Mesenchymal stem cell (in vitro differentiated cells and primary cell): Measurements from ENCODE around the gene CATSPERE.

Experiments used
- DNase-seq: peaks from one replicate; pipeline ENCODE4 v3.0.0-alpha.2; 2013
- H2AFZ ChIP-seq: one replicate; pipeline ENCODE4 v1.6.1; 2013; ENCODE audit warnings: low read depth, mild to moderate bottlenecking, control low read depth, inconsistent platforms, low read length, moderate library complexity
- H2AK5ac ChIP-seq: 2 replicates; pipeline ENCODE4 v1.6.1; 2013; ENCODE audit warnings: low read length, moderate library complexity, mild to moderate bottlenecking, inconsistent platforms; ENCODE audit not compliant: severe bottlenecking
- H2BK120ac ChIP-seq: one replicate; pipeline ENCODE4 v1.6.1; 2013; ENCODE audit warnings: low read depth, mild to moderate bottlenecking, inconsistent platforms, low read length, moderate library complexity
- H2BK12ac ChIP-seq, 2 experiments: one replicate each; pipeline ENCODE4 v1.6.1; 2013; ENCODE audit warnings: inconsistent platforms in 2 of 2, low read length in 2 of 2, mild to moderate bottlenecking in 2 of 2, moderate library complexity in 2 of 2, control low read depth in 1 of 2
- H2BK15ac ChIP-seq: one replicate; pipeline ENCODE4 v1.6.1; 2013; ENCODE audit warnings: mild to moderate bottlenecking, low read depth, inconsistent platforms; ENCODE audit not compliant: poor library complexity, severe bottlenecking
- H2BK5ac ChIP-seq: 2 replicates; pipeline ENCODE4 v1.6.1; 2013; ENCODE audit warnings: low read depth, mild to moderate bottlenecking, low read length, control low read depth, inconsistent platforms; ENCODE audit not compliant: poor library complexity, severe bottlenecking
- H3K14ac ChIP-seq, 2 experiments: one replicate each; pipeline ENCODE4 v1.6.1; 2013; ENCODE audit warnings: inconsistent platforms in 2 of 2, low read length in 2 of 2, control low read depth in 1 of 2, mild to moderate bottlenecking in 1 of 2, moderate library complexity in 1 of 2
- H3K18ac ChIP-seq, 2 experiments: one replicate each; pipeline ENCODE4 v1.6.1; 2013; ENCODE audit warnings: inconsistent platforms in 2 of 2, low read length in 2 of 2, control low read depth in 1 of 2, low read depth in 1 of 2, mild to moderate bottlenecking in 1 of 2
- H3K23ac ChIP-seq, 2 experiments: one replicate each; pipeline ENCODE4 v1.6.1; 2013; ENCODE audit warnings: inconsistent platforms in 2 of 2, low read length in 2 of 2, mild to moderate bottlenecking in 2 of 2, moderate library complexity in 2 of 2, control low read depth in 1 of 2
- H3K27ac ChIP-seq: 2 replicates; pipeline ENCODE4 v1.5.1; 2013; ENCODE audit warnings: mild to moderate bottlenecking, moderate library complexity, low read length, control low read depth, inconsistent platforms; ENCODE audit not compliant: poor library complexity, severe bottlenecking
- H3K27me3 ChIP-seq, 2 experiments: 2 replicates each; pipeline versions ENCODE4 v1.6.1 to v1.7.0; 2013; ENCODE audit warnings: low read length in 2 of 2, mild to moderate bottlenecking in 2 of 2, moderate library complexity in 2 of 2, control low read depth in 1 of 2, inconsistent platforms in 1 of 2; ENCODE audit not compliant: control insufficient read depth in 1 of 2, insufficient read depth in 1 of 2
- H3K36me3 ChIP-seq, 2 experiments: 2 replicates each; pipeline versions ENCODE4 v1.6.1 to v1.7.0; 2013; ENCODE audit warnings: low read length in 2 of 2, control low read depth in 1 of 2, inconsistent platforms in 1 of 2, low read depth in 1 of 2, mild to moderate bottlenecking in 1 of 2; ENCODE audit not compliant: insufficient read depth in 2 of 2, control insufficient read depth in 1 of 2
- H3K4ac ChIP-seq, 2 experiments: one replicate each; pipeline ENCODE4 v1.6.1; 2013; ENCODE audit warnings: inconsistent platforms in 2 of 2, low read length in 2 of 2, mild to moderate bottlenecking in 2 of 2, moderate library complexity in 2 of 2, control low read depth in 1 of 2, low read depth in 1 of 2
- H3K4me1 ChIP-seq: 2 replicates; pipeline ENCODE4 v1.6.1; 2013; ENCODE audit warnings: low read depth, low read length, control low read depth; ENCODE audit not compliant: control insufficient read depth, insufficient read depth
- H3K4me2 ChIP-seq: 2 replicates; pipeline ENCODE4 v1.6.1; 2013; ENCODE audit warnings: low read length, mild to moderate bottlenecking, inconsistent platforms; ENCODE audit not compliant: poor library complexity, severe bottlenecking
- H3K4me3 ChIP-seq, 2 experiments: 2 replicates each; pipeline versions ENCODE4 v1.5.1 to v1.7.0; 2013; ENCODE audit warnings: low read length in 2 of 2, mild to moderate bottlenecking in 2 of 2, control low read depth in 1 of 2, low read depth in 1 of 2; ENCODE audit not compliant: insufficient read depth in 1 of 2
- H3K79me1 ChIP-seq: replicated peaks from 2 replicates; pipeline ENCODE4 v1.6.1; 2013; ENCODE audit warnings: mild to moderate bottlenecking, control low read depth, low read length, inconsistent platforms; ENCODE audit not compliant: poor library complexity, severe bottlenecking
- H3K9ac ChIP-seq: 2 replicates; pipeline ENCODE4 v1.7.0; 2013; ENCODE audit warnings: mild to moderate bottlenecking, low read length, moderate library complexity
- H3K9me3 ChIP-seq: 2 replicates; pipeline ENCODE4 v1.7.0; 2013; ENCODE audit warnings: mild to moderate bottlenecking, low read length; ENCODE audit not compliant: control insufficient read depth
- H4K8ac ChIP-seq: one replicate; pipeline ENCODE4 v1.6.1; 2013; ENCODE audit warnings: inconsistent platforms, mild to moderate bottlenecking, low read length, moderate library complexity
- H4K91ac ChIP-seq: one replicate; pipeline ENCODE4 v1.6.1; 2013; ENCODE audit warnings: mild to moderate bottlenecking, low read length, inconsistent platforms
- WGBS: methylation state at CpG from one replicate; pipeline ENCODE4 v1.1.7; 2013; ENCODE audit warnings: mixed read lengths; 5-methylcytosine and 5-hydroxymethylcytosine counted together

The CATSPERE gene

GRCh38 chr1:244437086-244437468, 24.0 kb upstream of the CATSPERE start:
- H4K8ac ChIP-seq = no peak overlapping the region
- no peak overlapping the region for H3K27ac ChIP-seq
- H4K91ac ChIP-seq = no peak overlapping the region
- H3K4me3 ChIP-seq = peak overlapping the region in 1 of 2 experiments; percentile 37
- no peaks in the 10 kb centered on the region for H3K9me3 ChIP-seq
- H3K36me3 ChIP-seq = peaks cover 6 to 40% of the 10 kb centered on the region in 2 experiments
- no peak overlapping the region for H3K18ac ChIP-seq
- peaks cover 16% of the 10 kb centered on the region for H3K79me1 ChIP-seq
- H3K14ac ChIP-seq = no peak overlapping the region
- H2BK120ac ChIP-seq = no peak overlapping the region
- H2BK15ac ChIP-seq = no peak overlapping the region
- H3K4me2 ChIP-seq = no peak overlapping the region
- H3K4ac ChIP-seq = no peak overlapping the region
- H3K4me1 ChIP-seq = peaks cover 8% of the 10 kb centered on the region
- H3K9ac ChIP-seq = peak overlapping the region; percentile 71
- no peak overlapping the region for H2AK5ac ChIP-seq
- no peak for DNase-seq
- H2BK12ac ChIP-seq = no peak overlapping the region
- no peak overlapping the region for H2AFZ ChIP-seq
- no peak overlapping the region for H3K23ac ChIP-seq
- no peaks in the 10 kb centered on the region for H3K27me3 ChIP-seq
- no peak overlapping the region for H2BK5ac ChIP-seq

GRCh38 chr1:244439391-244440032, 21.6 kb upstream of the CATSPERE start:
- Histone ChIP-seq H2BK120ac (no peak overlapping the region), H3K4ac (peak overlapping the region in 1 of 2 experiments; percentile 3), H2BK12ac (peak overlapping the region; percentile 7 to 18), H3K14ac (no peak overlapping the region), H3K4me3 (no peak overlapping the region), H3K36me3 (peaks cover 2 to 31% of the 10 kb centered on the region in 2 experiments), H3K9me3 (no peaks in the 10 kb centered on the region), H3K27ac (no peak overlapping the region), H3K18ac (no peak overlapping the region), H2AK5ac (no peak overlapping the region), H3K27me3 (no peaks in the 10 kb centered on the region), H3K79me1 (peaks cover 8% of the 10 kb centered on the region), H3K4me2 (no peak overlapping the region), H3K4me1 (peaks cover 8% of the 10 kb centered on the region), H4K91ac (no peak overlapping the region), H2BK5ac (no peak overlapping the region), H4K8ac (peak overlapping the region; percentile 66), H2AFZ (no peak overlapping the region), H3K23ac (no peak overlapping the region), H2BK15ac (no peak overlapping the region), H3K9ac (no peak overlapping the region)
- no peak for DNase-seq
- 82% methylated on average over 8 of the region's 8 CpGs for WGBS

GRCh38 chr1:244442850-244443249, 18.2 kb upstream of the CATSPERE start:
- no peak overlapping the region for H3K4me2 ChIP-seq
- H3K79me1 ChIP-seq = peaks cover 8% of the 10 kb centered on the region
- no peak overlapping the region for H3K18ac ChIP-seq
- no peak overlapping the region for H3K14ac ChIP-seq
- H2BK15ac ChIP-seq = no peak overlapping the region
- no peak for DNase-seq
- no peak overlapping the region for H2BK120ac ChIP-seq
- peaks cover 2 to 11% of the 10 kb centered on the region in 2 experiments for H3K36me3 ChIP-seq
- H3K27ac ChIP-seq = no peak overlapping the region
- no peaks in the 10 kb centered on the region for H3K9me3 ChIP-seq
- no peak overlapping the region for H3K9ac ChIP-seq
- H3K4me3 ChIP-seq = no peak overlapping the region
- peaks cover 7% of the 10 kb centered on the region for H3K4me1 ChIP-seq
- no peak overlapping the region for H2BK12ac ChIP-seq
- H3K4ac ChIP-seq = no peak overlapping the region
- H2BK5ac ChIP-seq = no peak overlapping the region
- 100% methylated on average over 2 of the region's 2 CpGs for WGBS
- no peak overlapping the region for H4K91ac ChIP-seq
- H3K23ac ChIP-seq = no peak overlapping the region
- H2AFZ ChIP-seq = no peak overlapping the region
- H3K27me3 ChIP-seq = no peaks in the 10 kb centered on the region
- H4K8ac ChIP-seq = no peak overlapping the region
- H2AK5ac ChIP-seq = no peak overlapping the region

- peak overlapping the region; percentile 77 for H3K9ac ChIP-seq
- H4K8ac ChIP-seq = peak overlapping the region; percentile 77
- H3K4me3 ChIP-seq = no peak overlapping the region
- no peak overlapping the region for H2BK5ac ChIP-seq
- WGBS = 40% methylated on average over 1 of the region's 1 CpG
- H2AFZ ChIP-seq = no peak overlapping the region
- no peak overlapping the region for H3K18ac ChIP-seq
- no peak overlapping the region for H3K14ac ChIP-seq
- H3K23ac ChIP-seq = no peak overlapping the region
- peak overlapping the region; percentile 39 for H4K91ac ChIP-seq
- peaks cover 3% of the 10 kb centered on the region for H3K4me1 ChIP-seq
- peaks cover 1% of the 10 kb centered on the region for H3K79me1 ChIP-seq
- peak overlapping the region; percentile 78 for H3K27ac ChIP-seq
- H3K9me3 ChIP-seq = no peaks in the 10 kb centered on the region
- peak overlapping the region in 1 of 2 experiments; percentile 84 for H2BK12ac ChIP-seq
- H3K4ac ChIP-seq = no peak overlapping the region
- H2BK120ac ChIP-seq = no peak overlapping the region
- H3K4me2 ChIP-seq = no peak overlapping the region
- peaks cover 2 to 23% of the 10 kb centered on the region in 2 experiments for H3K36me3 ChIP-seq
- no peak overlapping the region for H2BK15ac ChIP-seq
- H3K27me3 ChIP-seq = no peaks in the 10 kb centered on the region
- H2AK5ac ChIP-seq = no peak overlapping the region
- DNase-seq = peak; percentile 24
These were observed 16.2 kb upstream of the CATSPERE start for GRCh38 chr1:244444854-244445253.
